Measurements from ENCODE around the gene GCNA.
"Not testable (repeated sequence)": the region's sequence is repeated elsewhere in the genome, so short reads cannot be mapped to it uniquely, and the experiment has no call there.

The GCNA gene

GRCh38 chrX:71556036-71556435, 22.2 kb upstream of the GCNA start:
- in situ Hi-C loops (cut with HindIII; ENCODE audit: low sequenced_read_pairs) = no loop called here

GRCh38 chrX:71558920-71559319, 19.3 kb upstream of the GCNA start:
- in situ Hi-C loops (cut with HindIII; ENCODE audit: low sequenced_read_pairs) = no loop called here

- in situ Hi-C loops (cut with HindIII; ENCODE audit: low sequenced_read_pairs) = not testable (repeated sequence)
Observed at GRCh38 chrX:71559773-71560172, 18.5 kb upstream of the GCNA start.

DNA sequence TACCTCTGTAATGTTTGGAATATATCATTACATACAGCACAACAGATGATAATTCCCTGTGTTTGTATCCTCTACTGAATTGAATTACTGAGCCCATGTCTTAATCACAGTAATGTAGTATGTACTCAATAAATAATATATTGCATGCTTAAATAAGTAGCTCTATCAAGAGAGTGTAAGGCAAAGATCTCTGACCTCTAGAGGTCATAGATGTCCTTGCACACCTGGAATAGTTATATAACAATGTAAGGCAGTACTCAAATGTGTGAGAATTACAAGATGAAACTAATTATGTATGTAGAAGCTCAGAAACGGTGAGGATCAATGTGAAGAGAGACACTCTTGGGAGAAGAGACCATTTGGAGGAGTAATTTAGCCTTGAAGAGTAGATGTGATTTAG, 14.3 kb upstream of the GCNA start:
- in situ Hi-C loops (cut with HindIII; ENCODE audit: low sequenced_read_pairs) = no loop called here

DNA sequence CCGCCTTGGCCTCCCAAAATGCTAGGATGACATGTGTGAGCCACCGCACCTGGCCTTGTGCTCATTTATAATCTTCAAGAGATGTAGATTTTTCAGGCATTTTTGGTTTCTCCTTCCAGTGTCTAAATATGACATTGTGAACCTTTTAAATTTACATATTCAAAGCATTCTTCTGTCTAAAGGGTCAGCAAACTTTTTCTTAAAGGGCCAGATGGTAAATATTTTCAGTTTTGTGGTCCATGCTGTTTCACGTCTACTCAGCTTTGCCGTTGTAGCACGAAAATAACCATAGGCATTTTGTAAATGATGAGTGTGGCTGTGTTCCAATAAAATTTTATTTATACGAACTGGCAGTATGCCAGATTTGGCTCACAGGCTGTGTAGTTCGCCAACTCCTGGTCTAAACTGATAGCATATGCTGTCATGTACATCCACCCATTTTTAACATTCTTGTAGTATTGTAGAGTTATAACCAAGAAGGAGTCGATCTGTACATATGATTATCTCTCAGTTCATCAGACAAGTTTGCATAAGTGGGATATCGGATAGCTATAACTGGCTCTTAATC, 12.7 kb upstream of the GCNA start:
- in situ Hi-C loops (cut with HindIII; ENCODE audit: low sequenced_read_pairs) = no loop called here

- in situ Hi-C loops (cut with HindIII; ENCODE audit: low sequenced_read_pairs) = not testable (repeated sequence)
Observed at GRCh38 chrX:71571390-71571789, 6.8 kb upstream of the GCNA start.

DNA sequence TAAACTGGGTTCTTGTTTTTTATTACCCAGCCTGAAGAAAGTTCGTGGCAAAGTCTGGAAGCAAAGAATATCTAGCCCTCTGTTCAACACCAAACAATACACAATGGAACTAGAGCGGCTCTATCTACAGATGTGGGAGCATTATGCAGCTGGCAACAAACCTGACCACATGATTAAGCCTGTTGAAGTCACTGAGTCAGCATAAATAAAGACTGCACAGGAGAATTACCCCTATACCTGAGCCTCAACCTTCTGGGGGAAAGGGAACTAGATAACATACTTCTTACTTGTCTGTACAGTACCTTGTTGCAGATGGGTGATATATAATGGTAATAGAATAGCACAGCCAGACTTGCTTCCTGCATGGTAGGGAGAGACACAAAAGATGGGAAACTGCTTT, 4.6 kb upstream of the GCNA start:
- in situ Hi-C loops (cut with HindIII; ENCODE audit: low sequenced_read_pairs) = no loop called here

- in situ Hi-C loops (cut with HindIII; ENCODE audit: low sequenced_read_pairs) = no loop called here
Observed at GRCh38 chrX:71577682-71578081, 555 bp upstream of the GCNA start.

- in situ Hi-C loops (cut with HindIII; ENCODE audit: low sequenced_read_pairs) = no loop called here
Observed at GRCh38 chrX:71579136-71579989, 1.1 kb downstream of the GCNA start.

DNA sequence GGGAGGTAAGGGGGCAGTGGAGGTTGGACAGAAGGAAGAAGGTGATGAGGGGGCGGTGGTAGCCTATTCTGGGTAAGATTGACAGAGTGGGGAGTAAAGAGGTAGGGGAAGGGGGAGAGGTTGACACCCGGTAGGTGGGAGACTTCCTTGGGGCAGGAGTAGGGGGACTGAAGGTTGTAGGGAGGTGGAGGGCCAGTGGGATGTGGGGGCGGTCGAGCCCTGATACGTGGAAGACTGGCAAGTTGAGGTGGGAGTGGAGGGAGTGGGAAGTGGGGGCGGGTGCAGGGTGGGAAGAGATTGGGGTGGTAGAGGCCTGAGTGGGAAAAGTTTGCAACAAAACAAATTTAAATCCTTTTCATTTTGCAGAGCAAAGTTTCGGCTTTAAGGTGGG, 1.7 kb downstream of the GCNA start:
- in situ Hi-C loops (cut with HindIII; ENCODE audit: low sequenced_read_pairs) = no loop called here

GRCh38 chrX:71581210-71581609, 3.0 kb downstream of the GCNA start:
- in situ Hi-C loops (cut with HindIII; ENCODE audit: low sequenced_read_pairs) = no loop called here

- in situ Hi-C loops (cut with HindIII; ENCODE audit: low sequenced_read_pairs) = no loop called here
Observed at GRCh38 chrX:71586929-71587328, 8.7 kb downstream of the GCNA start.

- in situ Hi-C loops (cut with HindIII; ENCODE audit: low sequenced_read_pairs) = not testable (repeated sequence)
Observed at GRCh38 chrX:71593210-71593609, 15.0 kb downstream of the GCNA start.

- in situ Hi-C loops (cut with HindIII; ENCODE audit: low sequenced_read_pairs) = no loop called here
Observed at GRCh38 chrX:71599965-71600364, 21.7 kb downstream of the GCNA start.

GRCh38 chrX:71603618-71604017, 25.4 kb downstream of the GCNA start:
- in situ Hi-C loops (cut with HindIII; ENCODE audit: low sequenced_read_pairs) = no loop called here

DNA sequence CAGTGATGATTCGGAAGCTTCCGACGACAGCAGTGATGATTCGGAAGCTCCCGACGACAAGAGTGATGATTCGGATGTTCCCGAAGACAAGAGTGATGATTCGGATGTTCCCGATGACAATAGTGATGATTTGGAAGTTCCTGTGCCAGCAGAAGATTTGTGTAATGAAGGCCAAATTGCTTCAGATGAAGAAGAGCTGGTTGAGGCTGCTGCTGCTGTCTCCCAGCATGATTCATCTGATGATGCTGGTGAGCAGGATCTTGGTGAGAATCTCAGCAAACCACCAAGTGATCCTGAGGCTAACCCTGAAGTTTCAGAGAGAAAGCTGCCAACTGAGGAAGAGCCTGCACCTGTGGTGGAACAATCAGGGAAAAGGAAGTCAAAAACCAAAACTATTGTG, 25.9 kb downstream of the GCNA start:
- in situ Hi-C loops (cut with HindIII; ENCODE audit: low sequenced_read_pairs) = no loop called here

- in situ Hi-C loops (cut with HindIII; ENCODE audit: low sequenced_read_pairs) = no loop called here
Observed at GRCh38 chrX:71604796-71605568, 26.7 kb downstream of the GCNA start.

DNA sequence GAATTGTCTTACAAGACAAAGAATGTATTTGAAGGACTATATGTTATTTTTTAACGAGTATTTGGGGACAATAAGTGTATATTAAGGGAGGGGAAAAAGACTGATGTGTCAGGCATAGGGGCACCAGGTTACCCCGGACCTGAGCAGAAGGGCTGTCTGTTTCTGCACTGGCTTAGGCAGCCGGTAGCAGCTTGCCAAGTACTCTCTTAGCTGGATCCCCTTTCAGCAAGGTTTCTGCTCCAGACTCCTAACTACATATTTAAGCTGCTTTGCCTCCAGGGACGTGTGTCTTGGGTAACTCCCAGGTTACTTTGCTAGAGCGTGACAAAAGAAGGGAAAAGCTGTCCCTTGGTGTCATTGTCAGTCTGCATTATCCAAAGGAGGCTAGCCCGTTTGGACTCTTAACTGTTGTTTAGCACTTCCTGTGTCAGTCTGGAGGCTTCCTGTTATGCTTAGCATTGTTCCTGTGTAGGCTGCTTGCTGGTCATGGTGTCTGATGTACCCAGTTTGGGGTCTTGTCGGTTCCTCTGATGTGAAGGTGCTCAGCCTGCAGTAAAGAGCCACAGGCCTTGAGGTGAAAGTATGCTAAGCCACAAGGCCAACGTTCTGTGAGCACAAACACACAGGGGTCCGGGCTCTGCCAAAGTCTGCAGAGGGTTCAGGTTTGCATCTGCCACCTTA, 28.4 kb downstream of the GCNA start:
- in situ Hi-C loops (cut with HindIII; ENCODE audit: low sequenced_read_pairs) = no loop called here

DNA sequence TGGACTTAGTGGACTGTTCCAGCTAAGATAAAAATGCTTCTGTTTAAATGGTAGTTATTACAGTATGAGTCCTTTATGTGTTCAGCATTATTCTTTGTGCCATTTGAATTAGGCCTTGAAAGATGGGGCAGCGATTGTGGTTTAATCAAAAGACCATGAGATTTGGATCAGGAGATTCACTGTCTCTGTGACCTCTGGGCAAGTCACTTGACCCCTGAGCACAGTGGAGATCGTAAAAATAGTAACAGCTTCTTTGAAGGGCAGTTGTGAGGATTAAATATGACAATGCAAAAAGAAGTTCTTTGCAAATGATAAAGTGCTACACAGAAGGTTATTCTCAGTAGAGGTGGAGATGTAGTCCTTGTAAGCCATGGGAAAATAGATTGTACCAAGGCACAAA, 29.3 kb downstream of the GCNA start:
- in situ Hi-C loops (cut with HindIII; ENCODE audit: low sequenced_read_pairs) = no loop called here

DNA sequence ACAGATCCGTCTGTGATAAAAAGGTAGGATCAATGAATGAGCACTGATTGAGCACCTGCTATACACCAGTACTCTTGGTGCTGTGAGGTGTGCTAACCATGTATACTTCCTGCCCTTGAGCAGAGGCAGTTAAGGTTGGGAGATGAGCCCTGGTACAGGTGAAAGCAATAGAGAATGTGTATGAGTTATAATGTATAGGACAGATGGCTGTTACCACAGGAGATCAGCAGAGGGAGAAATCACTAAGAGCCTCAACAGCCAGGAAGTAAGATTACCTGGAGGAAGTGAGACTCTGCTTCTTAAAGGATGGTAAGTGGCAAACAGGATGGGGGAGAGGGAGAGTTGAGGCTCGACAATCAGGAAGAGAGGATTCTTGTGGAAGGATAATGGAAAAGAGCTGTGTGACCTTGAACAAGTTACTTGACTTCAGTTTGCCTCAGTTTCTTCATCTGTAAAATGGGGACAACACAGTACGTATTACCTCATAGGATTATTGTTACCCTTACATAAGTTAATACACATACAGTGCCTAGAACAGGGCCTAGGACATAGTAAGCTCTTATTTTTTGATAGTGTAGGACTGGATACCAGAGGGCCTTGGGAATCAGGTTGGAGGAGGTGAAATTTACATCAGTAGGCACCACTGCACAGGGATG, 31.0 kb downstream of the GCNA start:
- in situ Hi-C loops (cut with HindIII; ENCODE audit: low sequenced_read_pairs) = no loop called here

GRCh38 chrX:71611736-71612135, 33.5 kb downstream of the GCNA start:
- in situ Hi-C loops (cut with HindIII; ENCODE audit: low sequenced_read_pairs) = not testable (repeated sequence)
